Gastrocnemius medialis (tissue), 4 donors: Measurements from ENCODE around the gene SFI1. TPM values are rescaled to one million over a fixed set of nuclear protein-coding genes. Genes with fewer than 3 reads are reported as not detected.
A peak's percentile ranks its signal among the peaks of the same experiment; 100 is the strongest.

Experiments used
- ATAC-seq, 2 donors: fragments of 150-250 bp; one replicate each; pipeline ENCODE4 v1.9.1; 2016
- DNase-seq, 2 donors: peaks; one replicate each; pipeline ENCODE4 v3.0.0-alpha.2; 2019
- H3K27ac ChIP-seq, 4 donors: fragments of 200-600 bp; sonication (generic); 1 replicate in 1 of 4; 2 replicates in 3 of 4; pipeline ENCODE4 v1.5.1; 2016 to 2018; ENCODE audit warnings: mild to moderate bottlenecking in 2 of 4, moderate library complexity in 1 of 4
- H3K27me3 ChIP-seq, 3 donors: fragments of 200-600 bp; sonication (generic) in 2 of 3; 1 replicate in 1 of 3; 2 replicates in 2 of 3; pipeline versions ENCODE4 v1.5.1 to v1.6.0; 2016 to 2019; ENCODE audit warnings: mild to moderate bottlenecking in 1 of 3, moderate library complexity in 1 of 3
- H3K36me3 ChIP-seq, 2 donors: fragments of 200-600 bp; sonication (generic) in 1 of 2; one replicate each; pipeline ENCODE4 v1.5.1; 2017 to 2018
- H3K4me1 ChIP-seq, 2 donors: fragments of 200-600 bp; sonication (generic) in 1 of 2; one replicate each; pipeline ENCODE4 v1.5.1; 2016 to 2017; ENCODE audit warnings: mild to moderate bottlenecking in 2 of 2
- H3K4me3 ChIP-seq, 4 donors: fragments of 200-600 bp; sonication (generic) in 3 of 4; 1 replicate in 1 of 4; 2 replicates in 3 of 4; pipeline ENCODE4 v1.5.1; 2016 to 2019; ENCODE audit warnings: mild to moderate bottlenecking in 2 of 4
- H3K9me3 ChIP-seq, 3 donors: fragments of 200-600 bp; sonication (generic) in 2 of 3; 1 replicate in 1 of 3; 2 replicates in 2 of 3; pipeline ENCODE4 v1.5.1; 2016 to 2019
- CTCF ChIP-seq, 5 experiments: fragments of 450-650 bp in 3 of 5; fragments of 200-600 bp in 2 of 5; sonication (generic) in 2 of 5; IDR thresholded peaks in 4 of 5; conservative IDR thresholded peaks in 1 of 5; 1 replicate in 4 of 5; 2 replicates in 1 of 5; pipeline ENCODE4 v1.5.1; 2016 to 2019; ENCODE audit warnings: antibody characterized with exemption in 5 of 5, mild to moderate bottlenecking in 3 of 5, moderate library complexity in 3 of 5
- POLR2A ChIP-seq, 2 donors: fragments of 450-650 bp; IDR thresholded peaks; one replicate each; pipeline ENCODE4 v1.6.1; 2017; ENCODE audit warnings: antibody characterized with exemption in 2 of 2, mild to moderate bottlenecking in 2 of 2, moderate library complexity in 2 of 2
- in situ Hi-C, 4 donors: fragments of 200-750 bp; cut with MboI; loops; one replicate each; pipeline versions ENCODE4 v1.15.0 to v1.8.0; 2017; ENCODE audit warnings: low sequenced_read_pairs in 4 of 4
- intact Hi-C: fragments of 100-400 bp; cut with DNase I; formaldehyde crosslinking; loops from one replicate; pipeline ENCODE4 v1.15.1; 2023; ENCODE audit warnings: low total_unique reads
- microRNA-seq, 2 donors: library from miRNA; unstranded; fragments of <30 nt; microRNA quantifications; one replicate each; pipeline ENCODE4, GENCODE V29; 2016; ENCODE audit warnings: borderline replicate concordance in 2 of 2
- total RNA-seq, 4 donors: library from RNA; depleted of rRNA; stranded (reverse); fragments of >200 nt; gene quantifications; one replicate each; pipeline versions ENCODE4 v1.1.0 to v1.2.3, GENCODE V29; 2016

The SFI1 gene
- total RNA-seq, 4 donors from 2014 or later: 1.1 to 12.6 (median 2.7) TPM

DNA sequence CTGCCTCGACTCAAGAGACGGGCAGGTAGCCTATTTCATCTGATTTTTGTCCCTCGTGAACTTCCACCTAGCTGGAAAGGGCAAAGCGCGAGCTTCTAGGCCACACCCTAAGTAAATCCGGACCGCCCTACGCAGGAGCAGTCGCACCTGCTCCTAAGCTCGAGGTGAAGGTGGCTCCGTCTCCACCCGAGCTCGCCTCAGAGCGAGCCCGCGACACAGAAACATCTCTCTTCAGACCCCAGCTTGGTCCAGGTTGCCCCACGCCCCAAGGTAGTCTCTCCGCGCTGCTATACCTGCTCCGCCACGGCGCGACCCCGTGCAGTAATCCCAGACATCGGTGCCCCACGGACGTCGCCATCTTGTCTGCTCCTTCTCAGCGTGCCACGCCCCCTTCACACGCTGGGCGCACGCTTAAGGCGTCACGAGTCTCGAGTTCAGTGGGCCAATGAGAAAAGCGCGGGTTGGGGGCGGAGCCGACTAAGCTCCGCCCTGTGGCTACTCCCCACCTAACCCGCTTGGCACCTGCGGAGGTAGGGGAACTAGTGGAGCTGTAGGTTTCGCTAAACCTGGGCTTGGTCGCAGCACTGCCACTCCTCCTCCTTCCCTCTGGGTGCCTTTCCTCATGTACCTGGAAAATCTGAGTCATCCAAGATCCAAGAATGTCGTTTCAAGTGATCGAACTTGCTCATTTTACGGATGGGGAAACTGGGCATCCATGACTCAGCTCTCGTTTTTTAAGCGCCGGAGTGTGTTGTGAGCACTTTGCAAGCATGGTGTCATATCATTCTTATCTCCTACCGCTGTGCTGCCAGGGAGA is 165.7 kb downstream of the SFI1 start, which contains the start of gene PISD:
TSS of gene PISD (minus strand) at position 365 of the 817 bp plus-strand sequence. CDS start at position 358, 7 bp downstream.
- Histone ChIP-seq H3K27ac (peak within 1 kb of the TSS; percentile 64 to 85 (median 78)), H3K4me1 (peaks cover 16 to 19% of the 10 kb centered on the region in 2 donors), H3K27me3 (no peaks in the 10 kb centered on the region), H3K4me3 (peak within 1 kb of the TSS; percentile 88 to 96 (median 94)), H3K9me3 (no peaks in the 10 kb centered on the region), H3K36me3 (no peaks in the 10 kb centered on the region)
- DNase-seq (peak; percentile 87 to 94), ATAC-seq (peak; percentile 98)
- in situ Hi-C loops (loop anchor here in 1 of 4 donors (25.0 kb wide), 1 partner anchor 275 kb away; the partner anchor contains the start of gene YWHAH), intact Hi-C loops (loop anchor here (2.0 to 10.0 kb wide), 3 partner anchors 91 to 813 kb away; partner anchors contain the start of genes FBXO7 and YWHAH)
- TF ChIP-seq CTCF (IDR thresholded peaks at IDR 0.05 in 4 of 5, conservative IDR thresholded peaks at IDR 0.05 in 1 of 5) (no peak), POLR2A (IDR thresholded peaks at IDR 0.05) (peak; percentile 69 to 73)

- peaks cover 16 to 19% of the 10 kb centered on the region in 2 donors for H3K4me1 ChIP-seq
- intact Hi-C loops (loop anchor here (2.0 to 10.0 kb wide), 3 partner anchors 90 to 812 kb away; partner anchors contain the start of genes FBXO7 and YWHAH), in situ Hi-C loops (loop anchor here in 1 of 4 donors (25.0 kb wide), 1 partner anchor 275 kb away; the partner anchor contains the start of gene YWHAH)
- H3K27me3 ChIP-seq: no peaks in the 10 kb centered on the region
- peak overlapping the region; percentile 88 to 96 (median 94) for H3K4me3 ChIP-seq
- no peak for DNase-seq
- TF ChIP-seq POLR2A (IDR thresholded peaks at IDR 0.05): no peak
- TF ChIP-seq CTCF (IDR thresholded peaks at IDR 0.05 in 4 of 5, conservative IDR thresholded peaks at IDR 0.05 in 1 of 5): no peak
- peak overlapping the region; percentile 64 to 85 (median 78) for H3K27ac ChIP-seq
- no peak for ATAC-seq
- no peaks in the 10 kb centered on the region for H3K36me3 ChIP-seq
- H3K9me3 ChIP-seq: no peaks in the 10 kb centered on the region
Measured at GRCh38 chr22:31662668-31663037, 166.3 kb downstream of the SFI1 start.

Small RNA genes lying within 50 kb of the gene (microRNA-seq; reads per million reads assigned to microRNA genes)
- gene MIR7109: 0 reads per million in 2 donors

Other genes starting within 250 kb of the SFI1 start
- 10 to 100 TPM; 11.2 to 28.3 (median 14.5) TPM for gene PIK3IP1, start 204.0 kb upstream of the SFI1 start, total RNA-seq
- 10 to 100 TPM in 1 of 4 donors, 1 to 10 TPM in 3; 8.4 to 11.5 (median 9.2) TPM for gene PATZ1, start 150.2 kb upstream of the SFI1 start, total RNA-seq
- gene DRG1, start 96.9 kb upstream of the SFI1 start, total RNA-seq: 100 to 1,000 TPM; 117 to 136 (median 127) TPM
- gene EIF4ENIF1, start 6.7 kb upstream of the SFI1 start, total RNA-seq: 10 to 100 TPM; 10.1 to 19.6 (median 15.1) TPM
- gene PISD, start 165.7 kb downstream of the SFI1 start, total RNA-seq: 10 to 100 TPM; 15.3 to 19.0 (median 18.5) TPM